ENCODE results near the gene C1orf232. TPM values are rescaled to one million over a fixed set of nuclear protein-coding genes. Genes with fewer than 3 reads are reported as not detected.

C1orf232 gene
- total and polyA plus RNA-seq, 9 of the 15 experiments (the other 6 are each of a cell fraction or from before 2014, with no cell fraction given) = not detected

GRCh38 chr1:26126321-26127084 lies 42.3 kb downstream of the C1orf232 start (continued):
- no peak for TF ChIP-seq ATF1 (CRISPR knock-in tag; IDR thresholded peaks at IDR 0.05)
- TF ChIP-seq ATF1 (tag; IDR thresholded peaks at IDR 0.05) = peak; percentile 95
- peak; percentile 76 for TF ChIP-seq E2F3 (CRISPR knock-in tag; IDR thresholded peaks at IDR 0.05)
- peak; percentile 17; the same call in 1 of the 2 replicates for TF ChIP-seq IFI16 (CRISPR knock-in tag; IDR thresholded peaks at IDR 0.05)
- TF ChIP-seq, protein P1, sequence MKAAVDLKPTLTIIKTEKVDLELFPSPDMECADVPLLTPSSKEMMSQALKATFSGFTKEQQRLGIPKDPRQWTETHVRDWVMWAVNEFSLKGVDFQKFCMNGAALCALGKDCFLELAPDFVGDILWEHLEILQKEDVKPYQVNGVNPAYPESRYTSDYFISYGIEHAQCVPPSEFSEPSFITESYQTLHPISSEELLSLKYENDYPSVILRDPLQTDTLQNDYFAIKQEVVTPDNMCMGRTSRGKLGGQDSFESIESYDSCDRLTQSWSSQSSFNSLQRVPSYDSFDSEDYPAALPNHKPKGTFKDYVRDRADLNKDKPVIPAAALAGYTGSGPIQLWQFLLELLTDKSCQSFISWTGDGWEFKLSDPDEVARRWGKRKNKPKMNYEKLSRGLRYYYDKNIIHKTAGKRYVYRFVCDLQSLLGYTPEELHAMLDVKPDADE (conservative IDR thresholded peaks at IDR 0.05; ENCODE audit: control insufficient read depth, low read depth, low read length) = no peak
- peak; percentile 48; the same call in 1 of the 2 replicates for TF ChIP-seq ZNF589 (CRISPR knock-in tag; IDR thresholded peaks at IDR 0.05; ENCODE audit: low read depth)
- TF ChIP-seq ESRRB (CRISPR knock-in tag; IDR thresholded peaks at IDR 0.05; ENCODE audit: borderline replicate concordance) = no peak
- peak; percentile 89 for TF ChIP-seq SMAD1 (IDR thresholded peaks at IDR 0.05; ENCODE audit: low read depth, low read length, partially characterized antibody)
- TF ChIP-seq RHOXF2B (CRISPR knock-in tag; conservative IDR thresholded peaks at IDR 0.05) = peak; percentile 31; the same call in 1 of the 2 replicates
- TF ChIP-seq, protein P2, sequence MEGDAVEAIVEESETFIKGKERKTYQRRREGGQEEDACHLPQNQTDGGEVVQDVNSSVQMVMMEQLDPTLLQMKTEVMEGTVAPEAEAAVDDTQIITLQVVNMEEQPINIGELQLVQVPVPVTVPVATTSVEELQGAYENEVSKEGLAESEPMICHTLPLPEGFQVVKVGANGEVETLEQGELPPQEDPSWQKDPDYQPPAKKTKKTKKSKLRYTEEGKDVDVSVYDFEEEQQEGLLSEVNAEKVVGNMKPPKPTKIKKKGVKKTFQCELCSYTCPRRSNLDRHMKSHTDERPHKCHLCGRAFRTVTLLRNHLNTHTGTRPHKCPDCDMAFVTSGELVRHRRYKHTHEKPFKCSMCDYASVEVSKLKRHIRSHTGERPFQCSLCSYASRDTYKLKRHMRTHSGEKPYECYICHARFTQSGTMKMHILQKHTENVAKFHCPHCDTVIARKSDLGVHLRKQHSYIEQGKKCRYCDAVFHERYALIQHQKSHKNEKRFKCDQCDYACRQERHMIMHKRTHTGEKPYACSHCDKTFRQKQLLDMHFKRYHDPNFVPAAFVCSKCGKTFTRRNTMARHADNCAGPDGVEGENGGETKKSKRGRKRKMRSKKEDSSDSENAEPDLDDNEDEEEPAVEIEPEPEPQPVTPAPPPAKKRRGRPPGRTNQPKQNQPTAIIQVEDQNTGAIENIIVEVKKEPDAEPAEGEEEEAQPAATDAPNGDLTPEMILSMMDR (IDR thresholded peaks at IDR 0.05 in 2 of 3, conservative IDR thresholded peaks at IDR 0.05 in 1 of 3; ENCODE audit: insufficient read depth in 2 of 3, low read depth in 1 of 3, low read length in 3 of 3) = no peak
- no peak; the same call in 1 of the 2 replicates for TF ChIP-seq ARID4B (CRISPR knock-in tag; IDR thresholded peaks at IDR 0.05)
- TF ChIP-seq, protein P3, sequence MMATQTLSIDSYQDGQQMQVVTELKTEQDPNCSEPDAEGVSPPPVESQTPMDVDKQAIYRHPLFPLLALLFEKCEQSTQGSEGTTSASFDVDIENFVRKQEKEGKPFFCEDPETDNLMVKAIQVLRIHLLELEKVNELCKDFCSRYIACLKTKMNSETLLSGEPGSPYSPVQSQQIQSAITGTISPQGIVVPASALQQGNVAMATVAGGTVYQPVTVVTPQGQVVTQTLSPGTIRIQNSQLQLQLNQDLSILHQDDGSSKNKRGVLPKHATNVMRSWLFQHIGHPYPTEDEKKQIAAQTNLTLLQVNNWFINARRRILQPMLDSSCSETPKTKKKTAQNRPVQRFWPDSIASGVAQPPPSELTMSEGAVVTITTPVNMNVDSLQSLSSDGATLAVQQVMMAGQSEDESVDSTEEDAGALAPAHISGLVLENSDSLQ (IDR thresholded peaks at IDR 0.05) = peak; percentile 93
- TF ChIP-seq ZNF584 (CRISPR knock-in tag; IDR thresholded peaks at IDR 0.05; ENCODE audit: low read depth) = 0 out of 2 replicates have a peak, but pooled peaks have one; percentile 30
- TF ChIP-seq, protein P4, sequence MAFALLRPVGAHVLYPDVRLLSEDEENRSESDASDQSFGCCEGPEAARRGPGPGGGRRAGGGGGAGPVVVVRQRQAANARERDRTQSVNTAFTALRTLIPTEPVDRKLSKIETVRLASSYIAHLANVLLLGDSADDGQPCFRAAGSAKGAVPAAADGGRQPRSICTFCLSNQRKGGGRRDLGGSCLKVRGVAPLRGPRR (CRISPR knock-in tag; IDR thresholded peaks at IDR 0.05) = 0 out of 2 replicates have a peak, but pooled peaks have one; percentile 66
- no peak for TF ChIP-seq RBM34 (IDR thresholded peaks at IDR 0.05; ENCODE audit: borderline replicate concordance, insufficient read depth, low read length)
